IPS-20b (cell line): Measurements from ENCODE around the gene MTNR1A.
"Not testable (repeated sequence)": the region's sequence is repeated elsewhere in the genome, so short reads cannot be mapped to it uniquely, and the experiment has no call there.

ENCODE experiments used
- H3K27ac ChIP-seq: one replicate; pipeline ENCODE4 v1.5.1; 2013; ENCODE audit warnings: low read length
- H3K27me3 ChIP-seq: 2 replicates; pipeline ENCODE4 v1.6.1; 2013; ENCODE audit warnings: mild to moderate bottlenecking, low read length, inconsistent platforms; ENCODE audit not compliant: insufficient read depth
- H3K36me3 ChIP-seq: 2 replicates; pipeline ENCODE4 v1.6.1; 2013; ENCODE audit warnings: low read depth, mild to moderate bottlenecking, inconsistent platforms, low read length, moderate library complexity; ENCODE audit not compliant: insufficient read depth
- H3K4me1 ChIP-seq: 2 replicates; pipeline ENCODE4 v1.6.1; 2013; ENCODE audit warnings: mild to moderate bottlenecking, control low read depth, inconsistent platforms, low read length, moderate library complexity; ENCODE audit not compliant: insufficient read depth
- H3K4me3 ChIP-seq: 2 replicates; pipeline ENCODE4 v1.5.1; 2013; ENCODE audit warnings: mild to moderate bottlenecking, low read length, inconsistent platforms
- H3K9ac ChIP-seq: 2 replicates; pipeline ENCODE4 v1.6.1; 2013; ENCODE audit warnings: low read depth, mild to moderate bottlenecking, inconsistent platforms, low read length, moderate library complexity
- H3K9me3 ChIP-seq: 2 replicates; pipeline ENCODE4 v1.6.1; 2013; ENCODE audit warnings: mild to moderate bottlenecking, low read depth, low read length, inconsistent platforms; ENCODE audit not compliant: insufficient read depth

MTNR1A gene

GRCh38 chr4:186557486-186557885, 2.1 kb upstream of the MTNR1A start:
- Histone ChIP-seq H3K4me1 (no peaks in the 10 kb centered on the region), H3K36me3 (no peaks in the 10 kb centered on the region), H3K4me3 (no peak overlapping the region), H3K27me3 (peaks cover 22% of the 10 kb centered on the region), H3K9ac (no peak overlapping the region), H3K9me3 (no peaks in the 10 kb centered on the region), H3K27ac (no peak overlapping the region)

- Histone ChIP-seq H3K36me3 (no peaks in the 10 kb centered on the region), H3K27me3 (peaks cover 22% of the 10 kb centered on the region), H3K4me1 (no peaks in the 10 kb centered on the region), H3K4me3 (no peak overlapping the region), H3K9ac (no peak overlapping the region), H3K27ac (no peak overlapping the region), H3K9me3 (no peaks in the 10 kb centered on the region)
Measured at GRCh38 chr4:186557061-186557460, 1.7 kb upstream of the MTNR1A start.

DNA sequence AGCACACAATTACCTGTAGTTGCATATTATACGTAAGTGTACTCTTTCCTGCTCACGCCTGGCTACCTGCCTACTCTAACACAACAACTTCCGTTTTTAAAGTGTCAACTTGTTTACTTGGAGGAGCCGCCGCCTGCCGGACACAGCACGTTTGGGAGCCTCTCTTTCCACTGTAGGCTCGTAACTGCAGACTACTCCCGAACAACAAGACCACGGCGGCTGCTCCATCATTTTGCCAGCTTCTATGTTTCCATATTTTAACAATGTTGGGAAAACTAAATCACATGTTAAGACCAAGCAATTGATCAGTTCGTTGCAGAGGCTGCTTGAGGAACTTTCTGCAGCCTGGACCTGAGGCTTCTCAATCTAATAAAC, 841 bp downstream of the MTNR1A start:
- H3K4me1 ChIP-seq, result no peaks in the 10 kb centered on the region
- H3K4me3 ChIP-seq, result peak overlapping the region; percentile 83
- peaks cover 22% of the 10 kb centered on the region for H3K27me3 ChIP-seq
- H3K36me3 ChIP-seq, result no peaks in the 10 kb centered on the region
- H3K27ac ChIP-seq, result no peak overlapping the region
- no peaks in the 10 kb centered on the region for H3K9me3 ChIP-seq
- peak overlapping the region; percentile 58; the same call in 1 of the 2 replicates for H3K9ac ChIP-seq

GRCh38 chr4:186553717-186554116, 1.6 kb downstream of the MTNR1A start:
- 0 out of 2 replicates have a peak overlapping the region, but pooled peaks have one; percentile 83 for H3K4me3 ChIP-seq
- H3K27ac ChIP-seq, result no peak overlapping the region
- no peaks in the 10 kb centered on the region for H3K9me3 ChIP-seq
- no peak overlapping the region for H3K9ac ChIP-seq
- H3K27me3 ChIP-seq, result peaks cover 22% of the 10 kb centered on the region
- no peaks in the 10 kb centered on the region for H3K36me3 ChIP-seq
- H3K4me1 ChIP-seq, result no peaks in the 10 kb centered on the region

DNA sequence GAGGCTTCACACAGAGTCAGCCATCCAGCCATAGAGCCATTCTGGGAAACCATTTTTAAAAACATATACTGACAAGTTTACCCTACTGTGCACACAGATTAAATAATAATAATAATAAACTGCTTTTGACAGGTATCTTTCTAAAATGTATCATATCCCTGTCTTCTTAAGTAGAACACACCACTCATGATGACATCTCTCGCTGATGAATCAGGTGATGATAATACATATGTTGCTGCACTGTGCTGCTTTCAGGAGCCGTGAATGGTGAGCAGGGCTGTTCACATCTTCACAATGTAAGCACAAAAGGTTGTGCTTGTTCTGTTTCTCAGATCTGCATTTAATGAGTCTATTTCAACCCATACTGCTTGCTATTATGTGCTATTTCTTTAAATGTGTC, 3.5 kb downstream of the MTNR1A start:
- H3K27ac ChIP-seq, result no peak overlapping the region
- peaks cover 22% of the 10 kb centered on the region for H3K27me3 ChIP-seq
- no peaks in the 10 kb centered on the region for H3K36me3 ChIP-seq
- no peak overlapping the region for H3K4me3 ChIP-seq
- no peak overlapping the region for H3K9ac ChIP-seq
- no peaks in the 10 kb centered on the region for H3K9me3 ChIP-seq
- no peaks in the 10 kb centered on the region for H3K4me1 ChIP-seq

- H3K9me3 ChIP-seq, result no peaks in the 10 kb centered on the region
Measured at GRCh38 chr4:186545436-186545835, 9.9 kb downstream of the MTNR1A start.

DNA sequence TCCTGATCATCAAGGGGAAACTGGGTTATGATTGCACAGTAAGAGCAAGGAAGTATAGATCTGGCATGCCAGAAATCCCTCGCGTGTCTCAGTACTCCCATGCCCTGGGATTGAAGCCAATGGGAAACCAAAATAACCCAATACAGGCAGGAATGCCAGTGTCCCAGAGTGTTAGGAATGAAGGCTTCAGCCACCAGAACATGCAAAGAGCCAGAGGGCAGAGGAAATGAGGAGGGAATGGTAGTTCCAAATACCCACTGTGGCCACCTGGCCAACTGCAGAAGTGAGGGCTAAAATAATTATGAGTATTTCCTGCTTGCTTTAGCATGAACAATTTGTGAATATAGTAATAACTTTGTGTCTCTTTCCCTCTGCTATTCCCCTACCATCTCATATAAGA, 12.2 kb downstream of the MTNR1A start:
- no peak overlapping the region for H3K9ac ChIP-seq
- H3K27me3 ChIP-seq, result no peaks in the 10 kb centered on the region
- no peak overlapping the region for H3K27ac ChIP-seq
- no peak overlapping the region for H3K4me3 ChIP-seq
- no peaks in the 10 kb centered on the region for H3K36me3 ChIP-seq
- H3K9me3 ChIP-seq, result no peaks in the 10 kb centered on the region
- no peaks in the 10 kb centered on the region for H3K4me1 ChIP-seq

More at GRCh38 chr4:186545436-186545835, 9.9 kb downstream of the MTNR1A start:
- no peaks in the 10 kb centered on the region for H3K27me3 ChIP-seq
- H3K36me3 ChIP-seq, result no peaks in the 10 kb centered on the region
- H3K27ac ChIP-seq, result no peak overlapping the region
- H3K4me3 ChIP-seq, result no peak overlapping the region
- H3K9ac ChIP-seq, result no peak overlapping the region
- no peaks in the 10 kb centered on the region for H3K4me1 ChIP-seq

- H3K27me3 ChIP-seq, result no peaks in the 10 kb centered on the region
- no peak overlapping the region for H3K27ac ChIP-seq
- no peak overlapping the region for H3K9ac ChIP-seq
- H3K36me3 ChIP-seq, result no peaks in the 10 kb centered on the region
- H3K9me3 ChIP-seq, result no peaks in the 10 kb centered on the region
- no peak overlapping the region for H3K4me3 ChIP-seq
- no peaks in the 10 kb centered on the region for H3K4me1 ChIP-seq
Measured at GRCh38 chr4:186541801-186542200, 13.6 kb downstream of the MTNR1A start.

DNA sequence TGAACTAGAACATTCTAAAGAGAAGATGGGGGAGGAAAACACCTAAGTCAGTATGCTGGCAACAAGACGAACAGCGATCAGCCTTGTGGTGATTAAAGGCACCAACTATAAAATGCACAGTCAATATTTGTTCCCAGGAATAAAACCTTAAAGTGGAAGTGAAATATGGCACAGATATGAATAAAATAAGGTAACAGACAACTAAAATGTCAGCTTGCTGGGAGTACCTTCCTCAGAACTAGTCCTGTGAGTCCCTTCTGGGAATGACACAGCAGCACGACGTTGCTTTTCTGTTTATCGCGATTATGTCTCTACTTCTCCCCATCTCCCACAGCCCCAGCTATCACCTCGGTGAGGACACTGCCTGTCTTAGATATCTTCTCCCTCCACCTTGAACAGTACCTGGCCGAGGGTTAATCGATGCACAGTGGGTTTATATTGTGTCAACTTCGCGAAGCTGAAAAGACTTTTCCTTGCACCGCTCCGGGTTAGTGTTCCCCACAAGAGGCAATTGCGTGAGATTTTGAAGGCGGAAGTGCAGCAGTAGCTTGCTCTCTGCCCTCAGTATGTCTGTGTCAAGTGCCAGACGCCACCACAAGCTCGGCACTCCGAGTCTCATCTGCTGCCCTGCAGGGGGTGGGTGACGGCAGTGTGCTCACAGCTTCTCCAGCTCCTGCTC, 17.4 kb downstream of the MTNR1A start:
- no peaks in the 10 kb centered on the region for H3K9me3 ChIP-seq
- no peaks in the 10 kb centered on the region for H3K27me3 ChIP-seq
- no peaks in the 10 kb centered on the region for H3K4me1 ChIP-seq
- no peak overlapping the region for H3K4me3 ChIP-seq
- no peak overlapping the region for H3K27ac ChIP-seq
- H3K36me3 ChIP-seq, result no peaks in the 10 kb centered on the region
- no peak overlapping the region for H3K9ac ChIP-seq

- Histone ChIP-seq H3K27ac (no peak overlapping the region), H3K4me1 (no peaks in the 10 kb centered on the region), H3K27me3 (no peaks in the 10 kb centered on the region), H3K9me3 (no peaks in the 10 kb centered on the region), H3K4me3 (no peak overlapping the region), H3K36me3 (no peaks in the 10 kb centered on the region), H3K9ac (no peak overlapping the region)
Measured at GRCh38 chr4:186536285-186536684, 19.1 kb downstream of the MTNR1A start.

GRCh38 chr4:186534056-186534455, 21.3 kb downstream of the MTNR1A start:
- Histone ChIP-seq H3K36me3 (no peaks in the 10 kb centered on the region), H3K4me1 (no peaks in the 10 kb centered on the region), H3K4me3 (no peak overlapping the region), H3K27ac (no peak overlapping the region), H3K9me3 (no peaks in the 10 kb centered on the region), H3K27me3 (no peaks in the 10 kb centered on the region), H3K9ac (no peak overlapping the region)

- not testable (repeated sequence) for H3K4me1 ChIP-seq, H3K9me3 ChIP-seq, H3K27ac ChIP-seq, H3K36me3 ChIP-seq, H3K4me3 ChIP-seq, H3K9ac ChIP-seq, H3K27me3 ChIP-seq
Measured at GRCh38 chr4:186523927-186524326, 31.4 kb downstream of the MTNR1A start.
